Measurements from ENCODE around the gene PPP1R1C.

The PPP1R1C gene

DNA sequence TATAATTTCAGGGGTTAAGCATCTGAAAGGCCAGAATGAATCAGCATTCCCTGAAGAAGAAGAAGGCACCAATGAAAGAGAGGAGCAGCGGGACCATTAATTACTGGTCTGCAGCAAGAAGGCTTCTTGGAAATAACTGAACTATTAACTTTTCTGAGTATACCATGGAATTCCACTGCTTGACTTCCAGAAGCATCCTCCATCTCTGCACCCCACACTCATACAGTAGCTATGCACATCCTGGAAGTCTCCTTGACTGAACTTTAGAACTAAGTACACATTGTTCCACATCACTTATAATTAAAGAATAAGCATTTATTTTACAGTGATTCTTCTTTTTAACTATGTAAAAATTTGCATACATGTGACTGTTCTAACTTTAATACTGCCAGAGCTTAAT is 131.5 kb downstream of the PPP1R1C start:
- DNase-seq = no peak

DNA sequence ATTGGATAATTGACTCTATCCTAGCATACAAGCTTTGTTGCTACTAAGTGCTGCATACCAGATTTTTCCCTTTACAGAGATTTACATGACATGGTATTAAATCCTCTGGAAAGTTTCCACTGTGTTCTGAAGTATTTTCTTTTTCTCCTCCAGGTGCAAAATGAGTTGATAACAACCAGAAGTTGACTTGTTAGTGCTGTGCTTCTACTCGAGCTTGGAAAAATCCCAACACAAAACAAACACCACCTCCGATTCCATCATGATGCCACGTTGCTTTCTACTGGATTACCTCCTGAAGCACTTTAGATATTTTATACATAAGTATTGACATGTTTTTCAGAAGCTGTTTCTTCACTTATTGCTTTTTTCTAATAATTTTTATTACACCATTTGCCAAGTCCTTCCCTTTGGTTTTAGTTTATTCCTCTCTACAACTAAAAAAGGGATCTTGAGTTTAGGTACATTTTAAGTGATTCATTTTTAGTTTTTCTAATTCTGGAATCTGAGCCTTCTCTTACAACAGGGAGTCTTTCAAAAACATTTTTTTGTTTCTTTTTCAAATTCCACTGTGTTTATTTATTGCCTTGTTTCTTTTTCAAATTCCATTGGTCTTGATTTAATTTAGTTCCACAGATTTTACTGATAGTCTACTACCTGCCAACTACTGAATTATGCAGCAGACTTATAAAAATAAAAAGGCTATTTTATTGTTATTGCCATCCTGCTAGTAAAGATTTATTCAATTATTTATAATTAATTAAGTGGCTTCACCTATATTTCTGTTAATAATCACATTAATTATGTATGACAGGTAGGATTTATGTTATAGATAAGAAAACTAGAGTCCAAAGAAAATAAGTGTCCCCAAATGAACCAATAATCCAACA is 143.4 kb downstream of the PPP1R1C start:
- no peak for DNase-seq

DNA sequence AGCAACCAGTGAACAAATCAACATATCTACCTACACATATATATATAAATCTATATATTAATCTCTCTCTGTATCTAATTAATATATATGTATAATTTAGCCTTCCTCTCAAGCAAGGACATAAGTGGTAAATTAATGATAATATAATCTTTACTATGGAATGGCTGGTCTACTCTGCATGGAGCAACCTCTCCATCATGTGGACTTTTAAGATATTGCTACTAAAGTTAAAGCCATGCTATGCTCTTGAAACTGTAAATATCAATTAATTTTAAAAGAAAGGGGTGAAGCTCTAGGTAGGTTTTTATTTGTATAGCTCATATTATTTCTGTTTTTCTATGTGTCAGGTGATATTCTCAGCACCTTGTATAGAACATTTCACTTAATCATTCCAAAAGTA is 147.0 kb downstream of the PPP1R1C start:
- DNase-seq = no peak

DNA sequence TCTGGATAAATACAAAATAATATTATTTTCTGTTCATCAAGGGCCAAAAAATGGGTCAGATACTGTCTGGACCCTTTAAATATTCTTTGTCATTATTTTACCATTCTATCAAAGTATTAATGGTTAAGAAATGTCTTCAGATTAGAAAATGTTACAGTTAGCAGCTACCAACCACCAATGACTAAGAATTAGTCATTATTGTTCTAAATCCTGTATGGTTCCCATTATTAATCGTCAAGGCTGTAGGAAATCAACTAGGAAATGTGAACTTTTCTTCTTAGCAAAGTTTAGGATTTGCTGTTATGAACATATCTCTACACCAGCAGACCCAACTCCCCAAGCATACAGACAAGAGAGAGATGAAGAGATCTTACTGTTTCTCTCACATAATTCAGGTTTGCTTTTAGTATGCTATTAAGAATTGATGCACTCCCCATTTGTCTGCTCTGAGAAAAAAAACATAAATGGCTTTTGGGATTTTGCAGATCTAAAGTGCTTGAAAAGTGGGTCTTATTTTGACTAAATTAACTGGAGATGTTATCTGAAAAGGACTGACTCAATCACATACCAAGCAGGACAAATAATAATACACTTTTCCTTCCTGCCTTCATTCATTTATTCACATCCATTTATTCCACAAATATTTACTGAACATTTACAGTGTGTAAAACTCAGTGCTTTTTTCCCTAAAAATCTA is 147.7 kb downstream of the PPP1R1C start:
- no peak for DNase-seq

DNA sequence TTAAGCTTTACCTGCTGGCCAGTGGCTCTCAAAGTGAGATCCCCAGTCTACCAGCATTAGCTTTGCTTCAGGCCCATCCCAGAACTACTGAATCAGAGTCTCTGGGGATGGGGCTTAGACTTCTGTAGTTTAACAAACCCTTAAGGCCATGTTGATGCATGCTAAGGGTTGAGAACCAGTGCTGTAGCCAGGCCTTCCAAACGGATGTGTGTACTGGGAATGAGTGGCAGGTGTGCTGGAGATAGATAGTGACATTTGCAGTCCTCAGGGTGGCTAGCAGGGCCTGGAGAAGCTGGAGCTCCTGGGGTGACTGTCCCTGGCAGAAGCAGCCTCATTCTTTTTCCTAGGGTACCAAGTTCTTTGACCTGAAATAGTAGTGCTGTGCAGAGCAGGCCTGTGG is 148.5 kb downstream of the PPP1R1C start:
- DNase-seq = no peak

DNA sequence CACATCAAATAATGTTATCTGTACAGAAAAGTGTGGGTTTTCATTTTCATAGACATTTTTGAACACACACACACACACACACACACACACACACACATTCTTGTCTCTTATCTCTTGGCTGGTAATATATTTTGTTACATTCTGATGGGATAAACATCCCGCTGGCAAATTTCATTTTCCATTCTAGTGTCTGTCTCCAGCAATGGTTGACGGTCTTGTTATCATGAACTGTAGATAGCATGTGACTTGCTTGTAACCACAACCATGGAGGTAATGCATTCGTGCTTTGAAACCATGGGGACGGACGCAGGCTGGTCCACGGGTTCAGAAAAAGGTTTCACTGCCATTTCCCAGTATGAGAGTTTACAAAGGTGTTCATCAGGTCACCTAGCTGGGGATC is 156.4 kb downstream of the PPP1R1C start:
- DNase-seq = no peak

DNA sequence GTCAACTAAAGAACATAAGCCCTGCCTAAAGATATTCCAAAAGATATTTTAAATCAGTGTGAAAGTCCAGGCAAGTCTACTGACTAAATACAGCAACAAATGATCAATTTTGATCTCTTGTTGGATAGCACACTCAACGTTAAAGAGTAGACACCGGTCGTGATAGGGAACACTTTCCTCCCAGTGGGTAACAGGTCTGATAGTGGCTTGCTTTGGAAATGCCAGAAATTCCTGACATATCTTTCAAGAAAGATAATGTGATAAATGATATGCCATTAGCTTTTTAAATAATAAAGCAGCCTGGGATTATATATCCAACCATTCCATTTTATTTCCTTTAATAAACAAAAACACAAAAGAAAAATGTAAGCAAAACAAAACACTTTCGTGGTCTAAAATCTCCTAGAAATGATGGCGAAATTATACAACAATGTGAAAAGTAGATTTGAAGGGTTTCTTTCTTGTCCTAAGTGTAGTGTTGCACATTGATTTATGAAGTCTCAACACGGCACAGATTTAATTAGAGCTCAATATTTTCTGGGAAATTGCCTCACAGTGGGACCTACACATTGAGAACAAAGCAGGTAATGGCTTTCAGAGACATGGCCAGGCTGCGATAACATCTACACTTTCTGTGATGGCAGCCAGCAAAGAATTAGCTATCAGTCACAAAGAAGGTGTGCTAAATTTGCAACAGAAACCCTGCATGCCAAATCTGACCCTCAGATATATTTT is 158.6 kb downstream of the PPP1R1C start:
- DNase-seq = no peak

DNA sequence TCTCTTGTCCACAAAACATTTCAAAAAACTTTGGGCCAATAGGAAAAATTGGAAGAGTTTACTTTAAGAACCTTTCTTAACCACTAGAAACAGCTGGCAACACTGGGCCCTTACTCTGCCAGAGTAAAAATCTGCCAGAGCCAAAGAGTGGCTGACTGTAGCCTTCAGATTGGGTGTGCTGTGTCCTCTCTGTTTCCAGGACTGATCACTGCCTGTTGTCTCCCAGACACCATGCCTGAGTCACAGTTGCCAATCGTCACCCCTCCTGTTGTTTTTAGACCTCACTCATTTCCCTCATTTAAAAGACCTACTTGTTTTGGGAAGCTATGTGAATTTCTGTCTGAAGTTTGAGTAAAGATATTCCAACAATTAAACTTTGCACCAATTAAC is 159.1 kb downstream of the PPP1R1C start:
- DNase-seq = no peak

DNA sequence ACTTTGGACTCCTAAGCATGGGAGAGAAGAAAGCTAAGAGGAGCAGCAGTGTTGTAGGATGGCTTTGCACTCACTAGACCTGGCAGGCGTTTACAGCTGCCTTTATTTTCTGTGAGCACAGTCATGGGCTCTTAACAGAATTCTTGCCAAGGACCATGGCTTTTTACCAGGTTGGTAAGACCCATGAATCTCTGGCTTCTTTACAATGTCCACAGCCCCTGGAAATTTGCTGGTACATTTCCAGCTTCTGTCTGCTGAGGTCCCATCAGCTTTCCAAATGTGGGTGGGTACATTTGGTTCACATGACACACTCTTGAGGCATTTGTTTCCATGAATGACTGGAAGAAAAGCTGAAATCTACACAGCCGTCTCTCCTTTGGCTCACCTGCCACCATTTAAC is 162.7 kb downstream of the PPP1R1C start:
- no peak for DNase-seq

DNA sequence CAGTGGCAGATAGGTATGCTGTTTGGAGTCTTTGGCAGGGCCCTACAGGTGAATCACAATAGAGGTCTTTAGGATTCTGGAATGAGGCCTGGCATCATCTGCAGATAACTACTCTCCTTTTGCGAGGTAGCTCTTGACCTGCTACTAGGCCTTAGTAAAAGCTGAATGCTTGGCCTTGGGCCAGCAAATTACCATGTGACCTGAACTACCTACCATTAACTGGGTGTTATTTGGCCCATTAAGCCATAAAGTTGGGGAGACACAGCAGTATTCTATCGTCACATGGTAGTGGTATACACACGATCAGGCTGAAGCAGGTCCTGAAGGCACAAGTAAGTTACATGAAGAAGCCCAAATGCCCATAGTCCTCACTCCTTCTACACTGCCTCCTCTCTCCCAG is 178.2 kb downstream of the PPP1R1C start:
- no peak for DNase-seq

DNA sequence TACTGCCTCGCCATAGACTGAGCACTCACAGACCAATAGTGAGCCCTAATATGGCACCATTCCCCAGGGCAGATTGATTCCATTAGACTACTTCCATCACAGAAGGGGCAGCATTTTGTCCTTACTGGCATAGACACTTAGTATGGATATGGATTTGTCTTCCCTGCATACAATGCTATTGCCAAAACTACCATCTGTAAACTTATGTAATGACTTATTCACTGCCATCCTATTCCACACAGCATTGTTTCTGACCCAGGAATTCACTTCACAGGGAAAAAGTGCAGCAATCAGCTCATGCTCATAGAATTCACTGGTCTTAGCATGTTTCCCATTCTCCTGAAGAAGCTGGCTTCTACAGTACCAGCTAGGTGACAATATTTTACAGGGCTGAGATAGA is 179.0 kb downstream of the PPP1R1C start:
- DNase-seq = no peak

DNA sequence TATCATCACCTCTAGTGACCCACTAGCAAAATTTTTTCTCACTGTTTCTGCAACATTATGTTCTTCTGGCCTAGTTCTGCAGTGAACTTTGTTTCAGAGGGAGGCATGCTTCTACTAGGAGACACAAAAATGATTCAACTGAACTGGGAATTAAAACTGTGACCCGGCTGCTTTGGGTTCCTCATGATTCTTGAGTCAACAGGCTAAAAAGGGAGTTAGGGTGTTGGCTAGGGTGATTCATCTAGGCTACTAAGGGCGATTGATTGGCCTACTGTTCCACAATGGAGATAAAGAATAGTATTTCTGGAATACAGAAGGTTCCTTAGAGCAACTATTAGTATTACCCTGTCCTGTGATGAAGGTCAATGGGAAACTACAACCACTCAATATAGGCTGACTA is 179.5 kb downstream of the PPP1R1C start:
- DNase-seq = no peak

DNA sequence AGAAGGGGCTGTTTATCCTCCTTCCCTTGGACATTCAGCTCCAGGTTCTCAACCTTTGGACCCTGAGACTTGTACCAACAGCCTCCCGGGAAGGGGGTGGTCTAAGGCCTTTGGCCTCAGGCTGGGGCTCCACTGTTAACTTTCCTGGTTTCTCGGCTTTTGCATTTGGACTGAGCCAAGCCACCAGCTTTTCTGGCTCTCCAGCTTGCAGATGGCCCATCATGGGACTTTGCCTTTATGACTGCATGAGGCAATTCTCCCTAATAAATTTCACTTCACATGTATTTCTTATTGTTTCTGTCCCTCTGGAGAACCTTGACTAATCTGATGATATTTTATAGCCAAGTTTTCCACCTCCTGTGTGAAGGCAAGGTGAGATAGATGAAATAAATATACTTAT is 180.8 kb downstream of the PPP1R1C start:
- DNase-seq = no peak

DNA sequence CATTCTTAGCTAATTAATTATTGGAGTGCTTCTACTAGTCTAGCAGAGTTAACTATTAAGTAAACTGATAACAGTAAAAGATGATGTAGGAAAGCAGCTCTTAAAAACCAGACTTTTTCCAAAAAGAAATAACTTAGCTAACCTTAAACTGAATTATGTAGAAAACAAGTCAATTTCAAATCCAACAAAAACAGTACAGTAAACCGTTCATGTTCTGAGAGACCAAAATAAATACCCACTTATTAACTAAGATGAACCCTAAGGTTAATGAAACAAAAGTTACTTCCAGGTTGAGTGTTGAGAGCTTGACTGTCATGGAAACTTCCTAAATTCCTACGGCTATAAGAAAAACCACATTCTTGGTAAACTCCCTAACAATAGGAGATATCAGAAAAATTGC is 181.2 kb downstream of the PPP1R1C start:
- no peak for DNase-seq
